ENCODE measurements around the gene MBD6.

DNA sequence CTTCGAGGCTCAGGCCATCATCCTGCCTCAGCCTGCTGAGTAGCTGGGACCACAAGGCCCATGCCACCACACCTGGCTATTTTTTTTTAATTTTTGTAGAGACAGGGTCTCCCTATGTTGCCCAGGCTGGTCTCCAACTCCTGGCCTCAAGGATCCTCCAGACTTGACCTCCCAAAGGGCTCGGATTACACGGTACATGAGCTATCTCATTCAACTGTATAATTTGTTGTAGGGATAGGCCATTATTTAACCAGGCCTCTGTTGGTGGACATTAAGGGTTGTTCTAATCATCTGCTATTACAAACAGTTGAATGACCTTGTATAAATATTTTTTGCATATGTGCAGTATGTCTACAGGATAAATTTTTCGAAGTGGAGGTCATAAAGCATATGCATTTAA, 36.2 kb downstream of the MBD6 start:
- TF ChIP-seq, protein P1, sequence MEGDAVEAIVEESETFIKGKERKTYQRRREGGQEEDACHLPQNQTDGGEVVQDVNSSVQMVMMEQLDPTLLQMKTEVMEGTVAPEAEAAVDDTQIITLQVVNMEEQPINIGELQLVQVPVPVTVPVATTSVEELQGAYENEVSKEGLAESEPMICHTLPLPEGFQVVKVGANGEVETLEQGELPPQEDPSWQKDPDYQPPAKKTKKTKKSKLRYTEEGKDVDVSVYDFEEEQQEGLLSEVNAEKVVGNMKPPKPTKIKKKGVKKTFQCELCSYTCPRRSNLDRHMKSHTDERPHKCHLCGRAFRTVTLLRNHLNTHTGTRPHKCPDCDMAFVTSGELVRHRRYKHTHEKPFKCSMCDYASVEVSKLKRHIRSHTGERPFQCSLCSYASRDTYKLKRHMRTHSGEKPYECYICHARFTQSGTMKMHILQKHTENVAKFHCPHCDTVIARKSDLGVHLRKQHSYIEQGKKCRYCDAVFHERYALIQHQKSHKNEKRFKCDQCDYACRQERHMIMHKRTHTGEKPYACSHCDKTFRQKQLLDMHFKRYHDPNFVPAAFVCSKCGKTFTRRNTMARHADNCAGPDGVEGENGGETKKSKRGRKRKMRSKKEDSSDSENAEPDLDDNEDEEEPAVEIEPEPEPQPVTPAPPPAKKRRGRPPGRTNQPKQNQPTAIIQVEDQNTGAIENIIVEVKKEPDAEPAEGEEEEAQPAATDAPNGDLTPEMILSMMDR (IDR thresholded peaks at IDR 0.05) = no peak
- TF ChIP-seq EZH2phosphoT487 (IDR thresholded peaks at IDR 0.05) = no peak

Data from neural progenitor cell (in vitro differentiated cells).